ENCODE measurements around the gene PLSCR5. TPM values are rescaled to one million over a fixed set of nuclear protein-coding genes. Genes with fewer than 3 reads are reported as not detected.

The PLSCR5 gene
- total and polyA plus RNA-seq, 2 experiments from 2014 or later = not detected

- Histone ChIP-seq H3K79me2 (ENCODE audit: insufficient read depth) (no peaks in the 10 kb centered on the region), H3K27me3 (replicated peaks; ENCODE audit: insufficient read depth) (no peaks in the 10 kb centered on the region), H3K4me3 (no peak overlapping the region), H3K36me3 (ENCODE audit: low read depth) (no peaks in the 10 kb centered on the region), H3K9ac (no peak overlapping the region), H3K4me1 (ENCODE audit: insufficient read depth) (no peaks in the 10 kb centered on the region; the same call in 1 of the 2 replicates), H3F3A (ENCODE audit: insufficient read depth) (no peaks in the 10 kb centered on the region), H4K20me1 (ENCODE audit: insufficient read depth) (no peaks in the 10 kb centered on the region), H3K9me2 (ENCODE audit: insufficient read depth) (no peaks in the 10 kb centered on the region), H3K27ac (no peak overlapping the region), H2AFZ (no peak overlapping the region), H3K9me3 (ENCODE audit: low read depth) (no peaks in the 10 kb centered on the region), H3K4me2 (ENCODE audit: unreplicated experiment) (no peak overlapping the region)
- TF ChIP-seq EZH2 (IDR thresholded peaks at IDR 0.05; ENCODE audit: insufficient read depth, poor library complexity, severe bottlenecking) (no peak), EZH2phosphoT487 (IDR thresholded peaks at IDR 0.05; ENCODE audit: insufficient read depth, low read depth) (no peak)
- no peak for DNase-seq
- in situ Hi-C loops (cut with MboI) = no loop called here
- WGBS, 2 experiments (ENCODE audit: low coverage in 1 of 2, low lambda C conversion rate in 2 of 2, missing lambda C conversion rate in 2 of 2) = 70 to 80% methylated on average over 2 of the region's 2 CpGs
Observed at GRCh38 chr3:146636881-146637280, 31.7 kb upstream of the PLSCR5 start.

GRCh38 chr3:146634346-146634745 is 29.2 kb upstream of the PLSCR5 start:
- 41 to 49% methylated on average over 3 of the region's 3 CpGs for WGBS, 2 experiments (ENCODE audit: low coverage in 1 of 2, low lambda C conversion rate in 2 of 2, missing lambda C conversion rate in 2 of 2)
- Histone ChIP-seq H3F3A (ENCODE audit: insufficient read depth) (no peaks in the 10 kb centered on the region), H3K4me2 (ENCODE audit: unreplicated experiment) (no peak overlapping the region), H3K4me3 (no peak overlapping the region), H3K9ac (no peak overlapping the region), H3K36me3 (ENCODE audit: low read depth) (no peaks in the 10 kb centered on the region), H4K20me1 (ENCODE audit: insufficient read depth) (no peaks in the 10 kb centered on the region), H2AFZ (no peak overlapping the region), H3K9me3 (ENCODE audit: low read depth) (no peaks in the 10 kb centered on the region), H3K27me3 (replicated peaks; ENCODE audit: insufficient read depth) (no peaks in the 10 kb centered on the region), H3K4me1 (ENCODE audit: insufficient read depth) (no peaks in the 10 kb centered on the region), H3K79me2 (ENCODE audit: insufficient read depth) (no peaks in the 10 kb centered on the region), H3K27ac (no peak overlapping the region), H3K9me2 (ENCODE audit: insufficient read depth) (no peaks in the 10 kb centered on the region)
- TF ChIP-seq EZH2 (IDR thresholded peaks at IDR 0.05; ENCODE audit: insufficient read depth, poor library complexity, severe bottlenecking) (no peak), EZH2phosphoT487 (IDR thresholded peaks at IDR 0.05; ENCODE audit: insufficient read depth, low read depth) (no peak)
- in situ Hi-C loops (cut with MboI) = no loop called here
- no peak for DNase-seq

- Histone ChIP-seq H3K27me3 (replicated peaks; ENCODE audit: insufficient read depth) (no peaks in the 10 kb centered on the region), H3K4me3 (no peak overlapping the region), H3K9me2 (ENCODE audit: insufficient read depth) (no peaks in the 10 kb centered on the region), H3F3A (ENCODE audit: insufficient read depth) (no peaks in the 10 kb centered on the region), H2AFZ (no peak overlapping the region), H3K36me3 (ENCODE audit: low read depth) (no peaks in the 10 kb centered on the region), H3K9ac (no peak overlapping the region), H3K27ac (no peak overlapping the region), H3K9me3 (ENCODE audit: low read depth) (no peaks in the 10 kb centered on the region), H3K4me1 (ENCODE audit: insufficient read depth) (no peaks in the 10 kb centered on the region; the same call in 1 of the 2 replicates), H4K20me1 (ENCODE audit: insufficient read depth) (no peaks in the 10 kb centered on the region), H3K79me2 (ENCODE audit: insufficient read depth) (no peaks in the 10 kb centered on the region), H3K4me2 (ENCODE audit: unreplicated experiment) (no peak overlapping the region)
- in situ Hi-C loops (cut with MboI) = no loop called here
- no peak for DNase-seq
- TF ChIP-seq EZH2phosphoT487 (IDR thresholded peaks at IDR 0.05; ENCODE audit: insufficient read depth, low read depth) (no peak), EZH2 (IDR thresholded peaks at IDR 0.05; ENCODE audit: insufficient read depth, poor library complexity, severe bottlenecking) (no peak)
Observed at GRCh38 chr3:146628671-146629070, 23.5 kb upstream of the PLSCR5 start.

- no peaks in the 10 kb centered on the region; the same call in 1 of the 2 replicates for H3K4me1 ChIP-seq (ENCODE audit: insufficient read depth)
- H3K4me2 ChIP-seq (ENCODE audit: unreplicated experiment) = no peak overlapping the region
- in situ Hi-C loops (cut with MboI) = no loop called here
- H3K27ac ChIP-seq = no peak overlapping the region
- no peaks in the 10 kb centered on the region for H3K9me3 ChIP-seq (ENCODE audit: low read depth)
- H3K4me3 ChIP-seq = no peak overlapping the region
- 90 to 92% methylated on average over 8 of the region's 8 CpGs for WGBS, 2 experiments (ENCODE audit: low coverage in 1 of 2, low lambda C conversion rate in 2 of 2, missing lambda C conversion rate in 2 of 2)
- no peak for DNase-seq
- no peaks in the 10 kb centered on the region for H3K27me3 ChIP-seq (replicated peaks; ENCODE audit: insufficient read depth)
- H3K9me2 ChIP-seq (ENCODE audit: insufficient read depth) = no peaks in the 10 kb centered on the region
- H2AFZ ChIP-seq = no peak overlapping the region
- no peaks in the 10 kb centered on the region for H4K20me1 ChIP-seq (ENCODE audit: insufficient read depth)
- H3K36me3 ChIP-seq (ENCODE audit: low read depth) = no peaks in the 10 kb centered on the region
- H3K9ac ChIP-seq = no peak overlapping the region
- H3F3A ChIP-seq (ENCODE audit: insufficient read depth) = no peaks in the 10 kb centered on the region
- no peaks in the 10 kb centered on the region for H3K79me2 ChIP-seq (ENCODE audit: insufficient read depth)
- no peak for TF ChIP-seq EZH2 (IDR thresholded peaks at IDR 0.05; ENCODE audit: insufficient read depth, poor library complexity, severe bottlenecking)
- no peak for TF ChIP-seq EZH2phosphoT487 (IDR thresholded peaks at IDR 0.05; ENCODE audit: insufficient read depth, low read depth)
Observed at GRCh38 chr3:146626403-146627122, 21.4 kb upstream of the PLSCR5 start.
